HepG2 (cell line): ENCODE measurements around the gene RAB2B. TPM values are rescaled to one million over a fixed set of nuclear protein-coding genes. Genes with fewer than 3 reads are reported as not detected.

Experiments
- ARNT2 ChIP-seq: sonication (generic); formaldehyde crosslinking; IDR thresholded peaks from 2 replicates; pipeline ENCODE4 v1.8.0; 2022; ENCODE audit warnings: mild to moderate bottlenecking, low read depth, missing genetic modification reagents, moderate library complexity
- ASH2L ChIP-seq: fragments of 300-600, 200-600 bp; sonication (generic); IDR thresholded peaks from 2 replicates; pipeline ENCODE4 v1.7.0; 2017; ENCODE audit warnings: low read depth, mild to moderate bottlenecking, moderate library complexity, mixed read lengths, low read length; ENCODE audit not compliant: insufficient read length
- CHD4 ChIP-seq: fragments of 200-600 bp; sonication (generic); IDR thresholded peaks from 2 replicates; pipeline ENCODE4 v1.7.0; 2017; ENCODE audit warnings: mild to moderate bottlenecking, low read length, borderline replicate concordance
- GABPA ChIP-seq, 2 experiments: IDR thresholded peaks; 2 replicates each; pipeline ENCODE4 v1.6.1; 2011 to 2016; ENCODE audit warnings: low read depth in 2 of 2, low read length in 1 of 2, missing biosample characterization in 1 of 2, missing genetic modification characterization in 1 of 2
- KLF16 ChIP-seq, 2 experiments: sonication (generic) in 1 of 2; formaldehyde crosslinking in 1 of 2; IDR thresholded peaks; 2 replicates each; pipeline versions ENCODE4 v1.6.1 to v1.8.0; 2016 to 2023; ENCODE audit warnings: missing genetic modification reagents in 2 of 2, missing compliant biosample characterization in 1 of 2
- NKX3-1 ChIP-seq: sonication (generic); formaldehyde crosslinking; IDR thresholded peaks from 2 replicates; pipeline ENCODE4 v1.5.0; 2020; ENCODE audit warnings: missing genetic modification reagents
- POLR2A ChIP-seq, 2 experiments: IDR thresholded peaks; 2 replicates each; pipeline ENCODE4 v1.6.1; 2011; ENCODE audit warnings: low read depth in 2 of 2, low read length in 2 of 2, mild to moderate bottlenecking in 1 of 2, moderate library complexity in 1 of 2; ENCODE audit not compliant: insufficient read depth in 1 of 2
- POLR2AphosphoS5 ChIP-seq: IDR thresholded peaks from 2 replicates; pipeline ENCODE4 v1.6.1; 2012; ENCODE audit warnings: low read depth, low read length
- PRPF4 ChIP-seq: fragments of 200-400 bp; formaldehyde crosslinking; IDR thresholded peaks from 2 replicates; pipeline ENCODE4 v1.6.1; 2016; ENCODE audit warnings: low read length, low read depth; ENCODE audit not compliant: poor library complexity, severe bottlenecking
- RBFOX2 ChIP-seq: fragments of 200-400 bp; formaldehyde crosslinking; IDR thresholded peaks from 2 replicates; pipeline ENCODE4 v1.6.1; 2017; ENCODE audit warnings: low read depth, mild to moderate bottlenecking, low read length
- RBM22 ChIP-seq: fragments of 200-400 bp; formaldehyde crosslinking; optimal IDR thresholded peaks from 2 replicates; pipeline ENCODE3; 2017; ENCODE audit warnings: mild to moderate bottlenecking, low read length, moderate library complexity
- SMAD3 ChIP-seq: sonication (generic); formaldehyde crosslinking; IDR thresholded peaks from 2 replicates; pipeline ENCODE4 v1.4.0; 2020; ENCODE audit warnings: missing genetic modification reagents
- ZBTB33 ChIP-seq: sonication (generic); formaldehyde crosslinking; IDR thresholded peaks from 2 replicates; pipeline ENCODE4 v1.4.0; 2020; ENCODE audit warnings: missing genetic modification reagents
- ZMYM3 ChIP-seq: sonication (generic); formaldehyde crosslinking; IDR thresholded peaks from 2 replicates; pipeline ENCODE4 v1.5.1; 2020; ENCODE audit warnings: mild to moderate bottlenecking, missing genetic modification reagents
- ZNF260 ChIP-seq: sonication (generic); formaldehyde crosslinking; IDR thresholded peaks from 2 replicates; pipeline ENCODE4 v1.4.0; 2020; ENCODE audit warnings: missing genetic modification reagents, low read depth, mild to moderate bottlenecking, borderline replicate concordance
- ZNF264 ChIP-seq: sonication (generic); formaldehyde crosslinking; IDR thresholded peaks from 2 replicates; pipeline ENCODE4 v1.4.0; 2020; ENCODE audit warnings: missing genetic modification reagents
- ZNF331 ChIP-seq: sonication (generic); formaldehyde crosslinking; IDR thresholded peaks from 2 replicates; pipeline ENCODE4 v1.4.0; 2020; ENCODE audit warnings: missing genetic modification reagents
- ZNF543 ChIP-seq: sonication (generic); formaldehyde crosslinking; IDR thresholded peaks from 2 replicates; pipeline ENCODE4 v1.4.0; 2020; ENCODE audit warnings: mild to moderate bottlenecking, missing genetic modification reagents
- ZNF569 ChIP-seq: sonication (generic); formaldehyde crosslinking; IDR thresholded peaks from 2 replicates; pipeline ENCODE4 v1.5.0; 2020; ENCODE audit warnings: mild to moderate bottlenecking, missing genetic modification reagents, moderate library complexity, borderline replicate concordance
- ZSCAN20 ChIP-seq: sonication (generic); formaldehyde crosslinking; IDR thresholded peaks from 2 replicates; pipeline ENCODE4 v1.4.0; 2020; ENCODE audit warnings: missing genetic modification reagents, mild to moderate bottlenecking, borderline replicate concordance
- polyA plus RNA-seq, 8 experiments: library from polyadenylated mRNA; depleted of rRNA in 3 of 8; stranded (reverse) in 7 of 8; unstranded in 1 of 8; fragments of >200 nt; fragmentation: Illumina TruSeq in 4 of 8; extraction: Trizol in 4 of 8; gene quantifications; 2 replicates each; pipeline versions ENCODE4 v1.2.1 to v1.2.3, GENCODE V29; 2011 to 2016; ENCODE audit warnings: low read depth in 4 of 8, missing spikeins in 1 of 8, mixed read lengths in 1 of 8; ENCODE audit not compliant: insufficient read depth in 1 of 8
- total RNA-seq, 5 experiments: library from RNA; depleted of rRNA; stranded (reverse); fragments of >200 nt; fragmentation: Illumina TruSeq; extraction: Trizol; gene quantifications; 2 replicates each; pipeline ENCODE4 v1.2.3, GENCODE V29; 2016; ENCODE audit warnings: low read depth in 1 of 5
- TF ChIP-seq, protein P1 (sequence below): IDR thresholded peaks from 2 replicates; pipeline ENCODE4 v1.6.1; 2012; ENCODE audit warnings: low read depth, low read length, improper control_type of control experiment
- TF ChIP-seq, protein P2 (sequence below): sonication (generic); formaldehyde crosslinking; IDR thresholded peaks from 2 replicates; pipeline ENCODE4 v1.5.0; 2020; ENCODE audit warnings: mild to moderate bottlenecking, missing genetic modification reagents, moderate library complexity

Gene RAB2B
- total and polyA plus RNA-seq, 2 of the 13 experiments (the other 11 are each of a cell fraction or from before 2014, with no cell fraction given): 36.0 to 60.6 TPM

- TF ChIP-seq RBM22 (peak; percentile 23), POLR2A (IDR thresholded peaks at IDR 0.05; ENCODE audit: insufficient read depth in 1 of 2, low read depth in 2 of 2, low read length in 2 of 2) (0 out of 4 replicates have a peak, but pooled peaks of 1 of the 2 experiments have one; percentile 18), NKX3-1 (CRISPR knock-in tag) (no peak; the same call in 1 of the 2 replicates), POLR2AphosphoS5 (peak; percentile 64), ZNF543 (CRISPR knock-in tag) (0 out of 2 replicates have a peak, but pooled peaks have one; percentile 34), ZMYM3 (CRISPR knock-in tag) (no peak), ZNF569 (CRISPR knock-in tag) (no peak), ARNT2 (CRISPR knock-in tag) (peak; percentile 32; the same call in 1 of the 2 replicates), ZNF331 (CRISPR knock-in tag) (no peak), CHD4 (no peak), SMAD3 (CRISPR knock-in tag) (0 out of 2 replicates have a peak, but pooled peaks have one; percentile 14), ZBTB33 (CRISPR knock-in tag) (peak; percentile 76; the same call in 1 of the 2 replicates), KLF16 (CRISPR knock-in tag; IDR thresholded peaks at IDR 0.05) (0 out of 4 replicates have a peak, but pooled peaks of 1 of the 2 experiments have one; percentile 12), ZNF260 (no peak), ZSCAN20 (CRISPR knock-in tag) (0 out of 2 replicates have a peak, but pooled peaks have one; percentile 23), PRPF4 (no peak), GABPA (IDR thresholded peaks at IDR 0.05; ENCODE audit: low read depth, low read length) (no peak), GABPA (CRISPR knock-in tag; IDR thresholded peaks at IDR 0.05; ENCODE audit: low read depth) (0 out of 2 replicates have a peak, but pooled peaks have one; percentile 11), ZNF264 (CRISPR knock-in tag) (peak; percentile 53; the same call in 1 of the 2 replicates), ASH2L (peak; percentile 26), RBFOX2 (peak; percentile 49; the same call in 1 of the 2 replicates)
- TF ChIP-seq, protein P1, sequence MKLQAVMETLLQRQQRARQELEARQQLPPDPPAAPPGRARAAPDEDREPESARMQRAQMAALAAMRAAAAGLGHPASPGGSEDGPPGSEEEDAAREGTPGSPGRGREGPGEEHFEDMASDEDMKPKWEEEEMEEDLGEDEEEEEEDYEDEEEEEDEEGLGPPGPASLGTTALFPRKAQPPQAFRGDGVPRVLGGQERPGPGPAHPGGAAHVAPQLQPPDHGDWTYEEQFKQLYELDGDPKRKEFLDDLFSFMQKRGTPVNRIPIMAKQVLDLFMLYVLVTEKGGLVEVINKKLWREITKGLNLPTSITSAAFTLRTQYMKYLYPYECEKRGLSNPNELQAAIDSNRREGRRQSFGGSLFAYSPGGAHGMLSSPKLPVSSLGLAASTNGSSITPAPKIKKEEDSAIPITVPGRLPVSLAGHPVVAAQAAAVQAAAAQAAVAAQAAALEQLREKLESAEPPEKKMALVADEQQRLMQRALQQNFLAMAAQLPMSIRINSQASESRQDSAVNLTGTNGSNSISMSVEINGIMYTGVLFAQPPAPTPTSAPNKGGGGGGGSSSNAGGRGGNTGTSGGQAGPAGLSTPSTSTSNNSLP: peak; percentile 82
- TF ChIP-seq, protein P2, sequence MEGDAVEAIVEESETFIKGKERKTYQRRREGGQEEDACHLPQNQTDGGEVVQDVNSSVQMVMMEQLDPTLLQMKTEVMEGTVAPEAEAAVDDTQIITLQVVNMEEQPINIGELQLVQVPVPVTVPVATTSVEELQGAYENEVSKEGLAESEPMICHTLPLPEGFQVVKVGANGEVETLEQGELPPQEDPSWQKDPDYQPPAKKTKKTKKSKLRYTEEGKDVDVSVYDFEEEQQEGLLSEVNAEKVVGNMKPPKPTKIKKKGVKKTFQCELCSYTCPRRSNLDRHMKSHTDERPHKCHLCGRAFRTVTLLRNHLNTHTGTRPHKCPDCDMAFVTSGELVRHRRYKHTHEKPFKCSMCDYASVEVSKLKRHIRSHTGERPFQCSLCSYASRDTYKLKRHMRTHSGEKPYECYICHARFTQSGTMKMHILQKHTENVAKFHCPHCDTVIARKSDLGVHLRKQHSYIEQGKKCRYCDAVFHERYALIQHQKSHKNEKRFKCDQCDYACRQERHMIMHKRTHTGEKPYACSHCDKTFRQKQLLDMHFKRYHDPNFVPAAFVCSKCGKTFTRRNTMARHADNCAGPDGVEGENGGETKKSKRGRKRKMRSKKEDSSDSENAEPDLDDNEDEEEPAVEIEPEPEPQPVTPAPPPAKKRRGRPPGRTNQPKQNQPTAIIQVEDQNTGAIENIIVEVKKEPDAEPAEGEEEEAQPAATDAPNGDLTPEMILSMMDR (CRISPR knock-in tag): peak; percentile 79
Measured at GRCh38 chr14:21498540-21499526, 22.1 kb upstream of the RAB2B start (continued).
